EH (cell line): Measurements from ENCODE around the gene FER.
"Not testable (repeated sequence)": the region's sequence is repeated elsewhere in the genome, so short reads cannot be mapped to it uniquely, and the experiment has no call there.

Experiments used
- DNase-seq: peaks from one replicate; pipeline ENCODE4 v3.0.0-alpha.2; 2015; ENCODE audit warnings: low read depth

The FER gene

GRCh38 chr5:108747774-108748400 is at the start of gene FER:
Gene FER, plus strand, starts transcription at chr5:108747897. Its CDS starts 50,286 bp downstream, at chr5:108798183.
- peak; percentile 69 for DNase-seq

- DNase-seq: not testable (repeated sequence)
These were observed 47.3 kb upstream of the FER start for GRCh38 chr5:108700388-108700787.

DNA sequence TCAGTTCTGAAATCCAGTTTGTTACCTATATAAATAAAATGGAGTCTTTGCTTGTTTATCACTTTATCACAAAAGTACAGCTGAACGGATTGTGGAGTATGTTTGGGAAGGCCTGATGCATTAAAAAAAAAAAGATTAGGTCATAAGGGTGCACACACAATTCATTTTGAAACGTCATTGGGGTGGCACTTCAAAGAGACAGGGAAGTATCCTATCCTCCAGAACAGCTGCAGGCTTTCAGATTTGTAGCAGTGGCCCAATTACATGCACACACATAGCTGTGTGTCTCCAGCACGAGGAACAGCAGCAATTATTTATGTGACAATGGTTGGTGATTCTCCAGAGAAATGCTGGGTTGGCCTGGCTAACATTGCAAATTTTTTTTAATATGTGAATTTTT is 46.8 kb upstream of the FER start:
- no peak for DNase-seq

DNA sequence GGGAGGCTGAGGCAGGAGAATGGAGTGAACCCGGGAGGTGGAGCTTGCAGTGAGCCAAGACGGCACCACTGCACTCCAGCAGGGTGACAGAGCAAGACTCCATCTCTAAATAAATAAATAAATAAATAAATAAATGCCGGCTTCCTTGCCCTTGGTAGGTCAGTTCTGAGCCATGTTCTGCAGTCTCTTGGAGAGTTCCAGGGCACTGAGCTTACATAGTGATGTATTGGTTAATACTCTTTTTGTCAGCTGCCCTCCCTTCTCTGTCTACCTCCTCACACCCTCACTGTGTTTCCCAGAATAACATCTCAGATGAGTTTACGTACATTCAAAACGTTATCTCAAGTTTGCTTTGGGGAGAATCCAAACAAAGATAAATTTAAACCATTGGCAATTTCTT is 45.2 kb upstream of the FER start:
- no peak for DNase-seq

- DNase-seq: no peak
These were observed 44.4 kb upstream of the FER start for GRCh38 chr5:108703313-108703712.

DNA sequence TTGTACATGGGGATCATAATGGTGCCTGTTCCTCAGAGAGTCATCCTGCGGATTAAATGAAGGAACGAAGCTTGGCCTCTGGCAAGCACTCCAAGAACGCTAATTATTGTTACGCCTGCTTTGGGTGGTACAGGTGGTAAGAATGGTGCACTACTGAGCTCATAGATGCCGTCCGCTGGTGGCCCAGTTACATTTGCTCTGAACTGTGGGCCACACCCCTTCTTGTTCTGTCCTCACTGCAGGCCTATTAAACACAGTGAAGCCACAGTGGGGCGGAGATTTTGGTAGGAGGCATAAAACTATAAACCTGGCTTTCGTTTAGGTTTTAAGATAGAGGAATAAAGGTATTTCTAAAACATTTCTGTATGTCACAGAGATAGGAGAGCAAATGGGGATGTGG is 40.6 kb upstream of the FER start:
- no peak for DNase-seq

DNA sequence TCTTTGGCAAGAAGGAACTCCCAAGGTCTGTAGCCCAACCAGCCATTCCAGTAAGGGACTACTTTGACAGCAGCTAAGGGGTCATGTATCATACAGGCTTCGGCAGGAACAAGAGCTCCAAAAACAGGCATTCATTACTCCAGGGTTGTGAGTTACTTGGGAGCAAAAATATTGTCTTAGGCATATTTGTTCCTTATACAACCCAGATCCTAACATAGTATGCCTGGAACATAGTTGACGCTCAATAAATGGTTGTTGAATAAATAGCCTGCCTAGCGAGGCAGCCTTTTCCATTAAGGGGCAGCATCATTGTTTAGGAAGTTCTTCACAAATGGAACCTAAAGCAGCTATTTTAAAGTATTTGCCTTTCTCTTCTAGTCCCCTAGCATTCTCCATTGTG is 35.8 kb upstream of the FER start:
- DNase-seq: no peak

- DNase-seq: no peak
These were observed 32.3 kb upstream of the FER start for GRCh38 chr5:108715408-108715807.

- DNase-seq: no peak
These were observed 27.3 kb upstream of the FER start for GRCh38 chr5:108720391-108720790.

GRCh38 chr5:108726446-108727235 is 21.1 kb upstream of the FER start:
- DNase-seq: peak; percentile 7

- DNase-seq: peak; percentile 29
These were observed 20.5 kb upstream of the FER start for GRCh38 chr5:108727236-108727650.

DNA sequence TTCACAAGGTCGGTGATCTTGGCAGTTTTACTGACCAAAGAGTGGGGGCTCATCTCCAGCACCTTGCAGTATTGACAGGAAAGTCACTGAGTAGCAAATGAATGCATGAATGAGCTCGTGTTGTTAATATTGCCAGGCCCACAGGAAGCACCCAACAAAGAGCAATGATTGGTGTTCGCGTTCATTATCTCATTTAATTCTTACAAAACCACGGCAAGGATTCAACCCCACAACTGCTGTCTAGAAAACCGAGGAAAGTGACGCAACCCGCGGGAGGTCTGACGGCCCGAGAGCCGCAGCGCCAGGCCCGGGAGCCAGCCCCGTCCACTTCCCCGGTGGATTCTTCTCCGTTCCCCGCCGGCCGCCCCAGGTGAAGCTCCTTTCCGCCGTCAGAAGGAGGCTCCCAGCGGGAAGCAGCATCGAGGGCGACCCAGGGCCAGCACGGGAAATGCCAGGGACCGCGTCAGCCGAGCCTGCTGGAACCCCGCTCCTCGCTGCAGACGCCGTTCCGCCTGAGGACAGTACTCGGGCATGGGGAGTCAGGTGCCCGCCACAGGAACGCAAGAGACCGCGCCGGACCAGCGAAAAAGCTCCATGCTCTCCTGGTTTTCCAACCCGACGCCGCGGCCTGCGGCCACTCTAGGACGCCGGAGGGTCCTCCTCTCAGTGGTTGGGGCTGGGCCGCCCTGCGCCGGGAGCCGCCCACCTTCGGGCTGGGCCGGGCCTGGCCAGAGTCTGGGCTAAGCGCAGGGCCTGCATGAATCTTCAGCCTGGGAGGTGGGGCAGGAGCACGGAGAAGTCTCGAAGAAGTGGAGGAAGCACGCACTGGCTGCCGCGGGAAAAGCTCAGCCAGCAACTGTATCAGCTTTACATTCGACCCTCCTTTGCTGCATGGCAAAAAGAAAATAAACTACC is 19.8 kb upstream of the FER start:
- DNase-seq: peak; percentile 91

DNA sequence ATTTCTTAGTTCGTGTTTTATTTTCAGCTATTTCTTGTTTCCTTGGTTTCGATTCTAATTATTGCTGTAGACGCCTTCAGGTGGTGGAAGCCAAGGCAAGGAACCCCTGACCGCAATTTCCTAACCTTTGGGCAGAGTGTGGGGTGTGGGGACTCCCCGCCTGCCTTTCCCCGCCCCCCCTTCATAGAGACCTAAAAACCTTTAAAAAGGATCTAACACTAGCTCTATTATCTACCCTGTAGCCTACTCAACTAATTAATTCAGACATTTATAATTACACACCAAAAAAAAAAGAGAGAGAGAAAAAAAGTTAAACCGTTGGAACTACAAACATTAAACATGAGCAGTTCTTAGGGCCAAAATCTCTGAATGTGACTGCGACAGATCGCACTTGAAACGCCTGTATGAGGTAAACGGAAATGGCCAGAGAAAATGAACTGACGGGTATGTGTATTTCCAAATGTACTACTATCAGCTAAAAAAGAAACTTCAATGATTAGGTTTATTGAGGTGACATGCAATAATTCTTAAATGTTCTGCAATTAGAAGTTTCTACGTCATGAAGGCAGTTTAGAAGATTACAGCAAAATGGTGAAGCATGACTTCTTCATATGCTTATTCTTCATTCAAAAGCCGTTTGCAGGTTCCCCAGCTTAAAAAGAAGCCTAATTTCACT is 19.0 kb upstream of the FER start:
- no peak for DNase-seq

- no peak for DNase-seq
These were observed 18.5 kb upstream of the FER start for GRCh38 chr5:108729242-108729615.

GRCh38 chr5:108730617-108731340 is 16.9 kb upstream of the FER start:
- peak; percentile 6 for DNase-seq

DNA sequence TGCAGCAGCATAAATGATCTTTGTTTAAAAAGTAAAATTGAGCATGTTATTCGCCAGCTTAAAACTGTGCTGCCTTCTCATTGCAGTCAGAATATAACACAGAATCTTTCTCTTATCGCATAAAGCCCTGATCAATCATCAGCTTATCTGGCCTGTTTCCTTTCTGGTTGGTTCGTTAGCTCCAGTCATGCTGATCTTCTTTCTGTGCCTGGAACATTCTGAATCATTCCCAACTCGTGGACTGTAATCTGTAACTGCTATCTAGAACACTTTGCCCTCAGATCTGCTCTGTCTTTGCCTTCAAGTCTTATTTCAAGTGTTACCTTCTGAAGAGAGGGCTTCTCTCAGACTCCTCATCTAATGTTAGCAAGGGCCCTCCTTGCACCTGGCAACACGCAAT is 11.9 kb upstream of the FER start:
- no peak for DNase-seq

GRCh38 chr5:108736855-108737254 is 10.8 kb upstream of the FER start:
- no peak for DNase-seq

- no peak for DNase-seq
These were observed 8.3 kb upstream of the FER start for GRCh38 chr5:108739376-108739775.

GRCh38 chr5:108739906-108740305 is 7.8 kb upstream of the FER start:
- no peak for DNase-seq

GRCh38 chr5:108743319-108743718 is 4.4 kb upstream of the FER start:
- peak; percentile 44 for DNase-seq

GRCh38 chr5:108743846-108744245 is 3.9 kb upstream of the FER start:
- no peak for DNase-seq
